Mesendoderm (in vitro differentiated cells): ENCODE measurements around the gene MMEL1.

Source experiments
- DNase-seq: peaks from one replicate; pipeline ENCODE4 v3.0.0; 2013
- H2AK5ac ChIP-seq: 2 replicates; pipeline ENCODE4 v1.6.1; 2013; ENCODE audit warnings: low read length, inconsistent platforms
- H2BK120ac ChIP-seq: 2 replicates; pipeline ENCODE4 v1.6.1; 2013; ENCODE audit warnings: low read depth, mild to moderate bottlenecking, low read length, moderate library complexity, mixed read lengths
- H2BK15ac ChIP-seq: replicated peaks from 2 replicates; pipeline ENCODE4 v1.6.1; 2013; ENCODE audit warnings: low read depth, mild to moderate bottlenecking, moderate library complexity
- H2BK5ac ChIP-seq: 2 replicates; pipeline ENCODE4 v1.6.1; 2013; ENCODE audit warnings: low read length, inconsistent platforms
- H3K18ac ChIP-seq: 2 replicates; pipeline ENCODE4 v1.6.1; 2013; ENCODE audit warnings: mild to moderate bottlenecking, low read length, mixed read lengths
- H3K23ac ChIP-seq: one replicate; pipeline ENCODE4 v1.6.1; 2013; ENCODE audit warnings: low read length
- H3K27ac ChIP-seq: 2 replicates; pipeline ENCODE4 v1.5.1; 2013; ENCODE audit warnings: low read depth, mild to moderate bottlenecking, inconsistent platforms, low read length, moderate library complexity
- H3K27me3 ChIP-seq: 2 replicates; pipeline ENCODE4 v1.6.1; 2013; ENCODE audit warnings: low read length, control low read depth, mild to moderate bottlenecking, inconsistent platforms; ENCODE audit not compliant: insufficient read depth, poor library complexity
- H3K36me3 ChIP-seq: 2 replicates; pipeline ENCODE4 v1.6.1; 2013; ENCODE audit warnings: low read length, inconsistent platforms; ENCODE audit not compliant: control insufficient read depth, insufficient read depth
- H3K4ac ChIP-seq: one replicate; pipeline ENCODE4 v1.6.1; 2013; ENCODE audit warnings: low read depth, mild to moderate bottlenecking, low read length, moderate library complexity
- H3K4me1 ChIP-seq: 2 replicates; pipeline ENCODE4 v1.6.1; 2013; ENCODE audit warnings: low read depth, low read length, inconsistent platforms; ENCODE audit not compliant: control insufficient read depth
- H3K4me2 ChIP-seq: 2 replicates; pipeline ENCODE4 v1.6.1; 2013; ENCODE audit warnings: low read length
- H3K4me3 ChIP-seq: 2 replicates; pipeline ENCODE4 v1.5.1; 2013; ENCODE audit warnings: mild to moderate bottlenecking, low read length
- H3K56ac ChIP-seq: one replicate; pipeline ENCODE4 v1.6.1; 2013; ENCODE audit warnings: low read length
- H3K79me1 ChIP-seq: 2 replicates; pipeline ENCODE4 v1.6.1; 2013; ENCODE audit warnings: low read length, inconsistent platforms
- H3K79me2 ChIP-seq: 2 replicates; pipeline ENCODE4 v1.6.1; 2013; ENCODE audit warnings: mild to moderate bottlenecking, low read length; ENCODE audit not compliant: control insufficient read depth, insufficient read depth
- H3K9ac ChIP-seq: 2 replicates; pipeline ENCODE4 v1.6.1; 2013; ENCODE audit warnings: low read length, inconsistent platforms
- H4K5ac ChIP-seq: one replicate; pipeline ENCODE4 v1.6.1; 2013; ENCODE audit warnings: low read length
- H4K8ac ChIP-seq: one replicate; pipeline ENCODE4 v1.6.1; 2013; ENCODE audit warnings: low read depth, mild to moderate bottlenecking, control low read depth, low read length, moderate library complexity
- WGBS: extraction: QIAGEN DNeasy Blood & Tissue Kit; methylation state at CpG from one replicate; pipeline ENCODE4 v1.1.7; 2013; ENCODE audit warnings: low lambda C conversion rate, missing lambda C conversion rate; ENCODE audit not compliant: insufficient coverage; ENCODE audit errors: extremely low coverage; 5-methylcytosine and 5-hydroxymethylcytosine counted together

MMEL1 gene

DNA sequence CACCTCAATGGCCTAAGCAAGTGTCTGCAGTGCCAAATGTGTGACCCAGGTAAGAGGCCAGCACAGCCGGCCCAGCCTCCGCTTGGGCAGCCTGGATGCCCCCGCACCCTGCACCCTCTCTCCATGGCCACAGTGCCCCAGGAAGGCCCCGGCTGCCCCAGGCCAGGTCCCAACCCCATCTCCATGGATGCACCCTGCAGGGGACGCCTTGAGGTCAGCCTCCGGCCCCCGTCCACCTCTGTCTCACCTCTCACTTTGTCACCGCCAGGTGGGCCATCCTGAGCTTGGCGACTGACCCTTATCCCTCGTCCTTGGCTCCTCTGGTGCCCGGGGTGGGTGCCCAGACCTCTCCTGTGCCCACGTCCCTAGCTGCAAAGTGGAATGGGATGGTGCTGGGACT lies 74.4 kb downstream of the MMEL1 start:
- Histone ChIP-seq H3K79me1 (no peaks in the 10 kb centered on the region), H3K4ac (no peak overlapping the region)
- no peak for DNase-seq

DNA sequence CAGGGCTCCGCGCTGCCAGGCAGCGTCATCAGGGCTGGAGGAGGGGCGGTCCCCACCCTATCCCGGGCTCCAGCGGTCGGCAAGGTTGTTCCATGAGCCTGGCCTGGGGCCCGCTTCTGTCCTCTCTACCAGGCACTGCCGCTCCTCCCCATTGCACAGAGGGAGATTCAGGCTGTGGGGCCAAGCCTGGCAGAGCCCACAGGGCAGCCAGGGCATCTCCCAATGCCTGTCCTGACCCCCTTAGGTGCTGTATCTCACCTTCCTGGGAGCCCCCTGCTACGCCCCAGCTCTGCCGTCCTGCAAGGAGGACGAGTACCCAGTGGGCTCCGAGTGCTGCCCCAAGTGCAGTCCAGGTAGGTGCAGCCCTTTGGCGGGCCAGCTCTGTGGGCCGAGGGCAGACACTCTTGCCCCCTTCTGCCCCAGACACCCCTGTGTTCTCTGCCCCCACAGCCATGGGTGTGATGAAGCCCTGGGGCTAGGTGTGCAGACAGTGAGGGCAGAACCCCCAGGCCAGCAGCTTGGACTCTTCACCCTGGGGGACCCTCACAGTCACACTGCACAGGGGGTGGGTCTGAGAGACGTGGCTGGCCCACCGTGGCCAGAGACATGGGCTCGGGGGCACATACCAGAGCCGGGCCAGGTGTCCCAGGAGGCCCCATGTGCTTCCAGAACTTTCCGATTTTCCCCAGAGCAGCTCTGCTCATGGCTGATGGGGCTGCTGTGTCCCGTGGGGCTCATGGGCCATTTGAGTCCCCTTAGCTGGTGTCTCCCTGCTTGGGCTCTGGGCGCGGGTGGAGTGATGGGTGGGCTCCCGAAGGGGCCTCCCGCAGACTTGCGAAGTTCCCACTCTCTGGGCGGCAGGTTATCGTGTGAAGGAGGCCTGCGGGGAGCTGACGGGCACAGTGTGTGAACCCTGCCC lies 75.1 kb downstream of the MMEL1 start:
- WGBS = no CpG with 5 or more reads among the region's 30 CpGs
- H3K27ac ChIP-seq = no peak overlapping the region
- H2BK120ac ChIP-seq = no peak overlapping the region
- H3K9ac ChIP-seq = no peak overlapping the region
- H3K4me2 ChIP-seq = no peak overlapping the region
- H3K79me2 ChIP-seq = no peaks in the 10 kb centered on the region
- no peak overlapping the region for H2AK5ac ChIP-seq
- DNase-seq = no peak
- H3K4me3 ChIP-seq = no peak overlapping the region
- no peak overlapping the region for H2BK15ac ChIP-seq
- no peak overlapping the region for H2BK5ac ChIP-seq
- H3K18ac ChIP-seq = no peak overlapping the region
- no peak overlapping the region for H3K23ac ChIP-seq
- H4K5ac ChIP-seq = no peak overlapping the region
- no peaks in the 10 kb centered on the region for H3K79me1 ChIP-seq
- H3K4me1 ChIP-seq = no peaks in the 10 kb centered on the region
- no peak overlapping the region for H4K8ac ChIP-seq
- H3K56ac ChIP-seq = no peak overlapping the region
- no peak overlapping the region for H3K4ac ChIP-seq
- H3K27me3 ChIP-seq = no peaks in the 10 kb centered on the region
- H3K36me3 ChIP-seq = no peaks in the 10 kb centered on the region

More for the DNA sequence above, 74.4 kb downstream of the MMEL1 start:
- no peak overlapping the region for H3K9ac ChIP-seq
- no peaks in the 10 kb centered on the region for H3K4me1 ChIP-seq
- no peak overlapping the region for H3K27ac ChIP-seq
- H4K5ac ChIP-seq = no peak overlapping the region
- H3K36me3 ChIP-seq = no peaks in the 10 kb centered on the region
- no peak overlapping the region for H3K4me3 ChIP-seq
- H3K79me2 ChIP-seq = no peaks in the 10 kb centered on the region
- no peak overlapping the region for H3K23ac ChIP-seq
- no peak overlapping the region for H4K8ac ChIP-seq
- no peaks in the 10 kb centered on the region for H3K27me3 ChIP-seq
- H3K56ac ChIP-seq = no peak overlapping the region
- no peak overlapping the region for H2BK120ac ChIP-seq
- H2BK15ac ChIP-seq = no peak overlapping the region
- no peak overlapping the region for H3K18ac ChIP-seq
- no CpG with 5 or more reads among the region's 12 CpGs for WGBS
- no peak overlapping the region for H2BK5ac ChIP-seq
- H2AK5ac ChIP-seq = no peak overlapping the region
- H3K4me2 ChIP-seq = no peak overlapping the region

DNA sequence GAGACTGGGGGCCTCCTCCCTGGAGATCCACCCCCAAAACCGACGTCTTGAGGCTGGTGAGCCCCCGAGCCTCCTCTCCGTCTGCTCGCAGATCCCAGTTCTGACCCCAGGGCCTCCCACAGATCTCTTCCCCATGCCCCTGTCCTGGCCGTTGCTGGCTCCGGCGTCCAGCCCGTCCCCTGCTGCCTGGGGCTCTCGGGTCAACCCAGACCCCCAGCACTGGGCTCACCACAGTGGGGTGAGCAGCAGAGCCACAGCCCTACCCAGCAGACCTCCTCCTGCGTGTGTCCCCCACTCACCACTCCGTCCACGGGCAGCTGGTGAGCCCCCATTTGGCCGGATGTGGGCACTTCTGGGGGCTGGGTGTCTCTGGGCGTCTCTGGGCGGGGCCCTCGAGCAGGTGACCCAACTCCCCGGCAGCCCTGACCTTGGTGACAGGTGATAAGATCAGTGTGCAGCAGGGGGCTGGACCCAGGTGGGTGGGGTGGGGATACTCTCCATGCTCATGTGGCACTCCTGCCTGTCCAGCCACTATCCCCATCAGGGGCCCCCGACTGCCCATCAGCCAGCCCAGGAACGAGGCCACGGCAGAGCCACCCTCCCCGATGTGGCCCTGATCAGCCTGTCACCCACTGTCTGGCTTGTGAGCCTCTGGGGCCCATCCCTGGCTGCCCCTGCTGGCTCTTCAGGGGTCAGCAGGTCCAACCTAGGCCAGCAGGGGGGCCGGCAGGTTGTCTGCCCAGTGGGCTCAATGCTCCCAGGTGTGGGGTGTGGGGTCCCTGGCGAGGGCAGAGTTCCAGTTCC lies 75.9 kb downstream of the MMEL1 start:
- Histone ChIP-seq H2AK5ac (no peak overlapping the region), H3K27ac (no peak overlapping the region), H3K18ac (no peak overlapping the region), H4K5ac (no peak overlapping the region), H3K79me1 (no peaks in the 10 kb centered on the region), H3K4ac (no peak overlapping the region), H3K4me2 (no peak overlapping the region), H2BK120ac (no peak overlapping the region), H2BK5ac (no peak overlapping the region), H3K27me3 (no peaks in the 10 kb centered on the region), H3K4me1 (no peaks in the 10 kb centered on the region), H3K79me2 (no peaks in the 10 kb centered on the region), H2BK15ac (no peak overlapping the region), H3K56ac (no peak overlapping the region), H3K4me3 (no peak overlapping the region), H3K9ac (no peak overlapping the region), H3K36me3 (no peaks in the 10 kb centered on the region), H3K23ac (no peak overlapping the region), H4K8ac (no peak overlapping the region)
- no peak for DNase-seq
- no CpG with 5 or more reads among the region's 24 CpGs for WGBS

DNA sequence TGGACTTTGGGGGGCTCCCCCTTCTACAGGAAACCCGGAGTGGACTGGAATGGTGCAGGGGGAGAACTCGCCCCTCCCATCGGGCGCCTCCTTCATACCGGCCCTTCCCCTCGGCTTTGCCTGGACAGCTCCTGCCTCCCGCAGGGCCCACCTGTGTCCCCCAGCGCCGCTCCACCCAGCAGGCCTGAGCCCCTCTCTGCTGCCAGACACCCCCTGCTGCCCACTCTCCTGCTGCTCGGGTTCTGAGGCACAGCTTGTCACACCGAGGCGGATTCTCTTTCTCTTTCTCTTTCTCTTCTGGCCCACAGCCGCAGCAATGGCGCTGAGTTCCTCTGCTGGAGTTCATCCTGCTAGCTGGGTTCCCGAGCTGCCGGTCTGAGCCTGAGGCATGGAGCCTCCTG lies 76.5 kb downstream of the MMEL1 start, which contains the start of gene TNFRSF14:
Gene TNFRSF14, plus strand, starts transcription at position 95 of the 401 bp plus-strand sequence. Its CDS starts 294 bp downstream, at position 389.
- H3K27ac ChIP-seq = no peak within 1 kb of the TSS
- no peak within 1 kb of the TSS for H3K4ac ChIP-seq
- H2BK5ac ChIP-seq = no peak within 1 kb of the TSS
- no peak within 1 kb of the TSS for H3K4me3 ChIP-seq
- no peak within 1 kb of the TSS for H4K5ac ChIP-seq
- no peak within 1 kb of the TSS for H3K9ac ChIP-seq
- no peaks in the 10 kb centered on the region for H3K27me3 ChIP-seq
- H3K56ac ChIP-seq = peak within 1 kb of the TSS; percentile 15
- no peak within 1 kb of the TSS for H3K4me2 ChIP-seq
- H3K18ac ChIP-seq = no peak within 1 kb of the TSS
- no peak within 1 kb of the TSS for H4K8ac ChIP-seq
- no peak within 1 kb of the TSS for H2BK15ac ChIP-seq
- WGBS = no CpG with 5 or more reads among the region's 16 CpGs
- no peaks in the 10 kb centered on the region for H3K4me1 ChIP-seq
- DNase-seq = no peak
- H3K36me3 ChIP-seq = no peaks in the 10 kb centered on the region
- no peak within 1 kb of the TSS for H2AK5ac ChIP-seq
- H3K79me2 ChIP-seq = no peaks in the 10 kb centered on the region
- no peak within 1 kb of the TSS for H2BK120ac ChIP-seq
- no peaks in the 10 kb centered on the region for H3K79me1 ChIP-seq
- H3K23ac ChIP-seq = no peak within 1 kb of the TSS

DNA sequence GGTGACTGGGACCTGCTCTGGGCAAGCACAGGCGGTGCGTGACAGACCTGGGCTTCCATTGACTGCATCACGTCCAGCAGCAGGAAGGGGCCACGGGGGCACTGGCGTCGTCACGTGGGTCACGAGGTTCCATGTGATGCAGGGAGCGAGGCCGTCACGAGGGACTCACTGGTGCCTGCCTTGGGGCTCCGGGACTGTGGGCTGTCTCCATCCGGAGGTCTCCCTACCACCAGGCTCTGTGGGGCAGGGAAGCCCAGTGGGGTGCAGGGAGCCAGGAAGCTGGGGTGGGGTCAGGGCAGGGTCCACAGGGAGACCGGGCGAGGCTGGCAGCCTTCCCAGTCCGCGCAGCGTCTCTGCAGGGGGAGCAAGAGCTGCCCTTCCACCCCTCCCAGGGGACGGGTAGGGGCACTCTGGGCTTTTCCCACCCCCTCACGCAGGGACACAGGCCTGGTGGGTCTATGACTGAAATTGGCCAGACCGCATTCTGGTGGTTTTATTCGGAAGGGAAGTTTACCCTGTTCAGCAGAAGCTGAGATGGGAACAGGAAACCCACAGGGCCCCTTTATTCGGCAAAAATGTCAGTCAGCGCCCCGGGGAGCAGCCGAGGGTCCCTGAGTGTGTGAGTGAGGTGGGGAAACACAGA lies 77.1 kb downstream of the MMEL1 start:
- H3K9ac ChIP-seq = no peak overlapping the region
- no peaks in the 10 kb centered on the region for H3K4me1 ChIP-seq
- no peak overlapping the region for H3K4ac ChIP-seq
- no peaks in the 10 kb centered on the region for H3K79me1 ChIP-seq
- H4K8ac ChIP-seq = no peak overlapping the region
- H3K56ac ChIP-seq = peak overlapping the region; percentile 15
- H3K36me3 ChIP-seq = no peaks in the 10 kb centered on the region
- H3K27ac ChIP-seq = no peak overlapping the region
- DNase-seq = no peak
- H3K23ac ChIP-seq = no peak overlapping the region
- H3K4me2 ChIP-seq = no peak overlapping the region
- H2BK15ac ChIP-seq = no peak overlapping the region
- H2BK5ac ChIP-seq = no peak overlapping the region
- no CpG with 5 or more reads among the region's 26 CpGs for WGBS
- no peaks in the 10 kb centered on the region for H3K27me3 ChIP-seq
- H2AK5ac ChIP-seq = no peak overlapping the region
- H3K18ac ChIP-seq = no peak overlapping the region
- no peak overlapping the region for H4K5ac ChIP-seq
- no peaks in the 10 kb centered on the region for H3K79me2 ChIP-seq
- no peak overlapping the region for H2BK120ac ChIP-seq
- H3K4me3 ChIP-seq = no peak overlapping the region
